Calu3 (cell line): ENCODE measurements around the gene LRTM2. TPM values are rescaled to one million over a fixed set of nuclear protein-coding genes. Genes with fewer than 3 reads are reported as not detected.

Experiments used
- BruUV-seq: library from RNA; stranded (reverse); fragments of 400-500 nt; replicated peaks from 2 replicates; lab custom pipeline; 2021; lab: Mats Ljungman, UMichigan
- CTCF ChIA-PET: fragments of 300-600 bp; sonication (Branson Sonifier 250); formaldehyde crosslinking; loops from one replicate; lab custom pipeline; 2022; ENCODE audit warnings: antibody characterized with exemption; lab: Charles Lee
- DNase-seq: peaks from one replicate; pipeline ENCODE4 v3.0.0; 2022
- H3K27ac Mint-ChIP-seq: one replicate; pipeline ENCODE4 v1.8.0; 2022; ENCODE audit warnings: mixed read lengths; ENCODE audit not compliant: unreplicated experiment
- H3K27me3 Mint-ChIP-seq: one replicate; pipeline ENCODE4 v1.8.0; 2022; ENCODE audit warnings: mixed read lengths; ENCODE audit not compliant: unreplicated experiment
- H3K36me3 Mint-ChIP-seq: one replicate; pipeline ENCODE4 v1.8.0; 2022; ENCODE audit warnings: mild to moderate bottlenecking, moderate library complexity, mixed read lengths; ENCODE audit not compliant: insufficient read depth, unreplicated experiment
- H3K4me1 Mint-ChIP-seq: one replicate; pipeline ENCODE4 v1.8.0; 2022; ENCODE audit warnings: mild to moderate bottlenecking, low read depth, mixed read lengths; ENCODE audit not compliant: unreplicated experiment
- H3K4me3 Mint-ChIP-seq: one replicate; pipeline ENCODE4 v1.8.0; 2022; ENCODE audit warnings: mild to moderate bottlenecking, low read depth, moderate library complexity, mixed read lengths; ENCODE audit not compliant: unreplicated experiment
- H3K9me3 Mint-ChIP-seq: one replicate; pipeline ENCODE4 v1.8.0; 2022; ENCODE audit warnings: low read depth, mixed read lengths; ENCODE audit not compliant: unreplicated experiment
- CTCF ChIP-seq: fragments of 200-600 bp; IDR thresholded peaks from one replicate; pipeline ENCODE4 v1.8.0; 2022; ENCODE audit warnings: antibody characterized with exemption; ENCODE audit not compliant: unreplicated experiment
- intact Hi-C: fragments of 100-400 bp; cut with micrococcal nuclease; formaldehyde crosslinking; loops from one replicate; pipeline ENCODE4 v1.10.0; 2022; ENCODE audit not compliant: unreplicated experiment
- total RNA-seq: library from RNA; stranded (reverse); gene quantifications from 2 replicates; pipeline ENCODE4 v1.2.3, GENCODE V29; 2022

Gene LRTM2
- total RNA-seq, 1 experiment from 2014 or later, result not detected

GRCh38 chr12:1794440-1795090 is 25.8 kb upstream of the LRTM2 start:
- Mint-ChIP-seq H3K27ac (no peak overlapping the region), H3K27me3 (peaks cover 15% of the 10 kb centered on the region), H3K9me3 (no peaks in the 10 kb centered on the region), H3K4me1 (no peaks in the 10 kb centered on the region), H3K4me3 (no peak overlapping the region), H3K36me3 (peaks cover 21% of the 10 kb centered on the region)
- intact Hi-C loops, result loop anchor here (5.0 kb wide), 1 partner anchor 788 kb away; no protein-coding TSS in a partner anchor
- no peak for DNase-seq
- TF ChIP-seq CTCF, result no peak
- CTCF ChIA-PET, result interaction anchor here (3.1 kb wide), 1 partner anchor 145 kb away, joined by 23 read pairs; no protein-coding TSS in a partner anchor
- BruUV-seq, result no TSS peak

- peaks cover 21% of the 10 kb centered on the region for H3K36me3 Mint-ChIP-seq
- H3K4me1 Mint-ChIP-seq, result no peaks in the 10 kb centered on the region
- no TSS peak for BruUV-seq
- H3K27ac Mint-ChIP-seq, result peak overlapping the region; percentile 8
- H3K27me3 Mint-ChIP-seq, result peaks cover 22% of the 10 kb centered on the region
- no peaks in the 10 kb centered on the region for H3K9me3 Mint-ChIP-seq
- peak overlapping the region; percentile 77 for H3K4me3 Mint-ChIP-seq
- no peak for TF ChIP-seq CTCF
- CTCF ChIA-PET, result interaction anchor here (1.6 to 3.1 kb wide), 2 partner anchors 142 to 145 kb away, joined by 5 to 23 read pairs; no protein-coding TSS in a partner anchor
- intact Hi-C loops, result loop anchor here (5.0 kb wide), 1 partner anchor 787 kb away; no protein-coding TSS in a partner anchor
- no peak for DNase-seq
These were observed 25.1 kb upstream of the LRTM2 start for GRCh38 chr12:1795221-1795784.

GRCh38 chr12:1795785-1796514 is 24.4 kb upstream of the LRTM2 start:
- TF ChIP-seq CTCF, result peak; percentile 96
- Mint-ChIP-seq H3K27ac (peak overlapping the region; percentile 8), H3K36me3 (peaks cover 21% of the 10 kb centered on the region), H3K27me3 (peaks cover 29% of the 10 kb centered on the region), H3K4me3 (peak overlapping the region; percentile 77), H3K4me1 (no peaks in the 10 kb centered on the region), H3K9me3 (no peaks in the 10 kb centered on the region)
- CTCF ChIA-PET, result interaction anchor here (0.6 to 3.1 kb wide), 3 partner anchors 143 to 777 kb away, joined by 4 to 23 read pairs (median 5); no protein-coding TSS in a partner anchor
- no TSS peak for BruUV-seq
- intact Hi-C loops, result loop anchor here (1.0 to 5.0 kb wide), 2 partner anchors 144 to 786 kb away; no protein-coding TSS in a partner anchor
- DNase-seq, result peak; percentile 95

GRCh38 chr12:1796515-1797010 is 23.8 kb upstream of the LRTM2 start:
- no peaks in the 10 kb centered on the region for H3K9me3 Mint-ChIP-seq
- peak overlapping the region; percentile 77 for H3K4me3 Mint-ChIP-seq
- no peaks in the 10 kb centered on the region for H3K4me1 Mint-ChIP-seq
- intact Hi-C loops, result loop anchor here (1.0 to 5.0 kb wide), 2 partner anchors 144 to 786 kb away; no protein-coding TSS in a partner anchor
- no peak for TF ChIP-seq CTCF
- no TSS peak for BruUV-seq
- DNase-seq, result no peak
- peaks cover 35% of the 10 kb centered on the region for H3K27me3 Mint-ChIP-seq
- CTCF ChIA-PET, result interaction anchor here (0.6 to 3.1 kb wide), 3 partner anchors 143 to 776 kb away, joined by 4 to 23 read pairs (median 5); no protein-coding TSS in a partner anchor
- H3K36me3 Mint-ChIP-seq, result peaks cover 21% of the 10 kb centered on the region
- H3K27ac Mint-ChIP-seq, result peak overlapping the region; percentile 8
